HCT116 (cell line): ENCODE measurements around the gene NDUFA8.

Experiments
- ATF3 ChIP-seq: IDR thresholded peaks from 2 replicates; pipeline ENCODE4 v1.6.1; 2012
- CTCF ChIP-seq, 3 experiments: fragments of 200-600 bp in 1 of 3; sonication (generic) in 1 of 3; IDR thresholded peaks in 2 of 3; conservative IDR thresholded peaks in 1 of 3; 2 replicates each; pipeline ENCODE4 v1.5.1; 2012 to 2017; ENCODE audit warnings: low read depth in 2 of 3, low read length in 2 of 3, antibody characterized with exemption in 1 of 3, borderline replicate concordance in 1 of 3, control low read depth in 1 of 3, mild to moderate bottlenecking in 1 of 3, mixed read lengths in 1 of 3, mixed run types in 1 of 3, moderate library complexity in 1 of 3; ENCODE audit not compliant: insufficient read depth in 1 of 3
- EZH2 ChIP-seq: fragments of 200-600 bp; sonication (generic); IDR thresholded peaks from 2 replicates; pipeline ENCODE4 v1.6.1; 2017; ENCODE audit warnings: antibody characterized with exemption, mixed run types
- EZH2phosphoT487 ChIP-seq: fragments of 200-600 bp; IDR thresholded peaks from 2 replicates; pipeline ENCODE4 v1.6.1; 2018; ENCODE audit warnings: antibody characterized with exemption, borderline replicate concordance
- MAX ChIP-seq: IDR thresholded peaks from 2 replicates; pipeline ENCODE4 v1.6.1; 2012
- POLR2A ChIP-seq: IDR thresholded peaks from 2 replicates; pipeline ENCODE4 v1.7.0; 2011; ENCODE audit warnings: borderline replicate concordance; ENCODE audit not compliant: insufficient read depth, insufficient read length; ENCODE audit errors: extremely low read depth
- POLR2AphosphoS5 ChIP-seq: IDR thresholded peaks from 2 replicates; pipeline ENCODE4 v1.6.1; 2011; ENCODE audit warnings: mild to moderate bottlenecking, low read depth, low read length, moderate library complexity
- RAD21 ChIP-seq: IDR thresholded peaks from 2 replicates; pipeline ENCODE4 v1.6.1; 2012; ENCODE audit warnings: low read depth, mild to moderate bottlenecking
- REST ChIP-seq: IDR thresholded peaks from 2 replicates; pipeline ENCODE4 v1.6.1; 2012; ENCODE audit warnings: low read depth
- SIN3A ChIP-seq: IDR thresholded peaks from 2 replicates; pipeline ENCODE4 v1.6.1; 2012; ENCODE audit warnings: low read depth
- TCF7L2 ChIP-seq: IDR thresholded peaks from 2 replicates; pipeline ENCODE4 v1.7.0; 2011; ENCODE audit warnings: borderline replicate concordance, inconsistent platforms; ENCODE audit not compliant: insufficient read depth, insufficient read length; ENCODE audit errors: extremely low read depth
- YY1 ChIP-seq: IDR thresholded peaks from 2 replicates; pipeline ENCODE4 v1.6.1; 2011; ENCODE audit warnings: low read length, low read depth, moderate library complexity, mild to moderate bottlenecking; ENCODE audit not compliant: insufficient replicate concordance; ENCODE audit errors: extremely low read depth
- ZBTB33 ChIP-seq: IDR thresholded peaks from 2 replicates; pipeline ENCODE4 v1.6.1; 2011; ENCODE audit warnings: mild to moderate bottlenecking, low read length, moderate library complexity; ENCODE audit not compliant: insufficient replicate concordance; ENCODE audit errors: extremely low read depth
- ZNF274 ChIP-seq: fragments of 200-500 bp; sonication (Bioruptor generic); IDR thresholded peaks from 2 replicates; pipeline ENCODE4 v1.6.1; 2014; ENCODE audit warnings: mild to moderate bottlenecking, low read depth, low read length, inconsistent platforms

- TF ChIP-seq POLR2A (no peak), CTCF (IDR thresholded peaks at IDR 0.05 in 2 of 3, conservative IDR thresholded peaks at IDR 0.05 in 1 of 3; ENCODE audit: borderline replicate concordance in 1 of 3, insufficient read depth in 1 of 3, low read depth in 2 of 3, low read length in 2 of 3) (no peak), REST (no peak), ZBTB33 (no peak), POLR2AphosphoS5 (no peak), TCF7L2 (no peak), ZNF274 (no peak), RAD21 (no peak), YY1 (no peak), EZH2 (no peak), EZH2phosphoT487 (no peak), ATF3 (no peak), SIN3A (no peak), MAX (no peak)
Observed at GRCh38 chr9:122100756-122101155, 58.8 kb downstream of the NDUFA8 start.
